Naive thymus-derived CD4-positive, alpha-beta T cell (primary cell): ENCODE data around the gene DDX25. TPM values are rescaled to one million over a fixed set of nuclear protein-coding genes. Genes with fewer than 3 reads are reported as not detected.
A peak's percentile ranks its signal among the peaks of the same experiment; 100 is the strongest.

Experiments used
- ATAC-seq: fragments of 150-1000 bp; cut with Tn5 transposase; 2 replicates; pipeline ENCODE4 v1.10.0; 2021; ENCODE audit warnings: mild to moderate bottlenecking, moderate library complexity
- CTCF ChIA-PET: fragments of 350-600 bp; sonication (Branson Sonifier 250); formaldehyde crosslinking; loops from one replicate; lab custom pipeline; 2021; ENCODE audit warnings: antibody characterized with exemption; lab: Charles Lee
- POLR2A ChIA-PET: fragments of 350-600 bp; sonication (Branson Sonifier 250); formaldehyde crosslinking; loops from one replicate; lab custom pipeline; 2021; ENCODE audit warnings: antibody characterized with exemption, inconsistent platforms; lab: Charles Lee
- DNase-seq, 9 donors: peaks; one replicate each; pipeline versions ENCODE4 v3.0.0 to v3.0.0-alpha.2; 2020 to 2022; ENCODE audit warnings: mixed read lengths in 1 of 9
- H3K27ac ChIP-seq: one replicate; pipeline ENCODE4 v1.7.0; 2013; ENCODE audit warnings: mild to moderate bottlenecking, low read depth, low read length, moderate library complexity
- H3K27me3 ChIP-seq, 2 donors: one replicate each; pipeline ENCODE4 v1.7.0; 2013; ENCODE audit warnings: low read length in 2 of 2, mild to moderate bottlenecking in 2 of 2, moderate library complexity in 2 of 2; ENCODE audit not compliant: control insufficient read depth in 2 of 2, insufficient read depth in 2 of 2
- H3K36me3 ChIP-seq, 3 experiments: 1 replicate in 2 of 3; 2 replicates in 1 of 3; pipeline ENCODE4 v1.7.0; 2013; ENCODE audit warnings: low read length in 3 of 3, mild to moderate bottlenecking in 3 of 3, moderate library complexity in 1 of 3; ENCODE audit not compliant: insufficient read depth in 3 of 3, control insufficient read depth in 2 of 3
- H3K4me1 ChIP-seq, 2 donors: one replicate each; pipeline ENCODE4 v1.7.0; 2013; ENCODE audit warnings: low read length in 2 of 2, mild to moderate bottlenecking in 2 of 2, moderate library complexity in 1 of 2; ENCODE audit not compliant: control insufficient read depth in 2 of 2, insufficient read depth in 2 of 2
- H3K4me3 ChIP-seq: 2 replicates; pipeline ENCODE4 v1.7.0; 2013; ENCODE audit warnings: mild to moderate bottlenecking, low read length
- H3K9me3 ChIP-seq, 3 experiments: 1 replicate in 2 of 3; 2 replicates in 1 of 3; pipeline ENCODE4 v1.7.0; 2013; ENCODE audit warnings: low read length in 3 of 3; ENCODE audit not compliant: control insufficient read depth in 2 of 3
- H3K27ac Mint-ChIP-seq, 9 donors: one replicate each; pipeline ENCODE4 v1.8.0; 2020 to 2022; ENCODE audit warnings: mixed read lengths in 9 of 9, mild to moderate bottlenecking in 8 of 9, moderate library complexity in 5 of 9, inconsistent platforms in 2 of 9
- H3K27me3 Mint-ChIP-seq, 5 donors: one replicate each; pipeline ENCODE4 v1.8.0; 2021 to 2022; ENCODE audit warnings: mixed read lengths in 5 of 5, mild to moderate bottlenecking in 1 of 5
- H3K36me3 Mint-ChIP-seq, 5 donors: one replicate each; pipeline ENCODE4 v1.8.0; 2020 to 2022; ENCODE audit warnings: mixed read lengths in 5 of 5, mild to moderate bottlenecking in 3 of 5, inconsistent platforms in 1 of 5
- H3K4me1 Mint-ChIP-seq, 7 donors: one replicate each; pipeline ENCODE4 v1.8.0; 2020 to 2022; ENCODE audit warnings: mixed read lengths in 7 of 7, mild to moderate bottlenecking in 3 of 7, inconsistent platforms in 1 of 7
- H3K4me3 Mint-ChIP-seq, 10 donors: one replicate each; pipeline ENCODE4 v1.8.0; 2020 to 2022; ENCODE audit warnings: mild to moderate bottlenecking in 10 of 10, mixed read lengths in 10 of 10, moderate library complexity in 6 of 10, inconsistent platforms in 2 of 10
- H3K9me3 Mint-ChIP-seq, 11 donors: one replicate each; pipeline ENCODE4 v1.8.0; 2020 to 2022; ENCODE audit warnings: mixed read lengths in 11 of 11, mild to moderate bottlenecking in 4 of 11, inconsistent platforms in 1 of 11, moderate library complexity in 1 of 11
- intact Hi-C, 2 donors: fragments of 100-400 bp; cut with micrococcal nuclease; formaldehyde crosslinking; loops; one replicate each; pipeline ENCODE4 v1.15.1; 2023
- polyA plus RNA-seq, 2 donors: library from polyadenylated mRNA; unstranded; fragments of 300-500 nt; fragmentation: Illumina TruSeq; gene quantifications; one replicate each; pipeline ENCODE4 v1.2.3, GENCODE V29; 2021
- total RNA-seq, 6 experiments: library from RNA in 5 of 6; stranded (reverse) in 5 of 6; gene quantifications; 1 replicate in 5 of 6; 2 replicates in 1 of 6; pipeline ENCODE4 v1.2.3 and lab custom pipeline; 2021 to 2026

Gene DDX25
- total and polyA plus RNA-seq, 7 experiments from 2014 or later: 0.02 to 0.05 TPM; not detected in 5

GRCh38 chr11:125916683-125917347, 12.5 kb downstream of the DDX25 start:
- no peaks in the 10 kb centered on the region for H3K4me1 Mint-ChIP-seq
- peaks cover 19 to 53% (median 24%) of the 10 kb centered on the region in 5 donors for H3K27me3 Mint-ChIP-seq
- POLR2A ChIA-PET: interaction anchor here (0.5 kb wide), 1 partner anchor 13 kb away, joined by 5 read pairs; no protein-coding TSS in a partner anchor
- H3K27me3 ChIP-seq: no peaks in the 10 kb centered on the region
- no peak overlapping the region for H3K4me3 Mint-ChIP-seq
- CTCF ChIA-PET: interaction anchor here (1.1 to 1.2 kb wide), 2 partner anchors 277 to 278 kb away, joined by 3 to 5 read pairs; no protein-coding TSS in a partner anchor
- DNase-seq (no peak), ATAC-seq (no peak)
- no peaks in the 10 kb centered on the region for H3K36me3 Mint-ChIP-seq
- H3K4me3 ChIP-seq: no peak overlapping the region
- H3K9me3 ChIP-seq: no peaks in the 10 kb centered on the region
- no peaks in the 10 kb centered on the region for H3K4me1 ChIP-seq
- no peaks in the 10 kb centered on the region for H3K9me3 Mint-ChIP-seq
- no peak overlapping the region for H3K27ac Mint-ChIP-seq
- intact Hi-C loops: no loop called here
- no peaks in the 10 kb centered on the region for H3K36me3 ChIP-seq
- no peak overlapping the region for H3K27ac ChIP-seq

- Histone ChIP-seq H3K27ac (no peak overlapping the region), H3K9me3 (no peaks in the 10 kb centered on the region), H3K4me1 (no peaks in the 10 kb centered on the region), H3K27me3 (no peaks in the 10 kb centered on the region), H3K4me3 (no peak overlapping the region), H3K36me3 (no peaks in the 10 kb centered on the region)
- DNase-seq (no peak), ATAC-seq (no peak)
- no peak overlapping the region for H3K27ac Mint-ChIP-seq
- H3K4me1 Mint-ChIP-seq: peaks cover 0 to 2% (median 0%) of the 10 kb centered on the region in 7 donors
- H3K4me3 Mint-ChIP-seq: no peak overlapping the region
- intact Hi-C loops: no loop called here
- no peaks in the 10 kb centered on the region for H3K9me3 Mint-ChIP-seq
- H3K27me3 Mint-ChIP-seq: peaks cover 17 to 54% (median 20%) of the 10 kb centered on the region in 5 donors
- POLR2A ChIA-PET: no interaction called here
- no peaks in the 10 kb centered on the region for H3K36me3 Mint-ChIP-seq
- CTCF ChIA-PET: interaction anchor here (1.0 to 1.2 kb wide), 2 partner anchors 21 to 276 kb away, joined by 3 to 5 read pairs; no protein-coding TSS in a partner anchor
Measured at GRCh38 chr11:125918140-125918840, 14.0 kb downstream of the DDX25 start.

GRCh38 chr11:125921042-125921441, 16.7 kb downstream of the DDX25 start:
- ChIA-PET CTCF (interaction anchor here (1.0 to 1.6 kb wide), 3 partner anchors 11 to 273 kb away, joined by 4 to 13 read pairs (median 4); partner anchors contain the start of gene PUS3), POLR2A (interaction anchor here (0.7 kb wide), 1 partner anchor 417 kb away, joined by 3 read pairs; no protein-coding TSS in a partner anchor)
- H3K4me3 Mint-ChIP-seq: no peak overlapping the region
- intact Hi-C loops: no loop called here
- Histone ChIP-seq H3K27me3 (no peaks in the 10 kb centered on the region), H3K4me3 (no peak overlapping the region), H3K4me1 (no peaks in the 10 kb centered on the region), H3K36me3 (no peaks in the 10 kb centered on the region), H3K27ac (no peak overlapping the region), H3K9me3 (no peaks in the 10 kb centered on the region)
- H3K27me3 Mint-ChIP-seq: peaks cover 12 to 42% (median 19%) of the 10 kb centered on the region in 5 donors
- no peak for ATAC-seq
- no peaks in the 10 kb centered on the region for H3K9me3 Mint-ChIP-seq
- no peak for DNase-seq
- no peaks in the 10 kb centered on the region for H3K36me3 Mint-ChIP-seq
- H3K4me1 Mint-ChIP-seq: peaks cover 0 to 4% (median 0%) of the 10 kb centered on the region in 7 donors
- H3K27ac Mint-ChIP-seq: no peak overlapping the region

- H3K36me3 Mint-ChIP-seq: no peaks in the 10 kb centered on the region
- H3K27ac ChIP-seq: no peak overlapping the region
- peaks cover 13 to 40% (median 19%) of the 10 kb centered on the region in 5 donors for H3K27me3 Mint-ChIP-seq
- no peak overlapping the region for H3K4me3 Mint-ChIP-seq
- H3K27me3 ChIP-seq: no peaks in the 10 kb centered on the region
- no peaks in the 10 kb centered on the region for H3K4me1 ChIP-seq
- no peak overlapping the region for H3K4me3 ChIP-seq
- ATAC-seq: no peak
- no peak overlapping the region for H3K27ac Mint-ChIP-seq
- no peaks in the 10 kb centered on the region for H3K9me3 Mint-ChIP-seq
- ChIA-PET CTCF (interaction anchor here (0.6 to 1.7 kb wide), 6 partner anchors 12 to 559 kb away, joined by 4 to 13 read pairs (median 4); partner anchors contain the start of gene PUS3), POLR2A (no interaction called here)
- no peaks in the 10 kb centered on the region for H3K36me3 ChIP-seq
- no peak for DNase-seq
- intact Hi-C loops: loop anchor here in 1 of 2 donors (2.0 kb wide), 1 partner anchor 347 kb away; the partner anchor contains the start of genes FOXRED1 and SRPRA
- peaks cover 0 to 4% (median 0%) of the 10 kb centered on the region in 7 donors for H3K4me1 Mint-ChIP-seq
- no peaks in the 10 kb centered on the region for H3K9me3 ChIP-seq
Measured at GRCh38 chr11:125922156-125922555, 17.8 kb downstream of the DDX25 start.

GRCh38 chr11:125923012-125923579, 18.8 kb downstream of the DDX25 start:
- H3K27me3 ChIP-seq: no peaks in the 10 kb centered on the region
- H3K4me3 ChIP-seq: no peak overlapping the region
- ChIA-PET CTCF (interaction anchor here (0.6 to 3.6 kb wide), 5 partner anchors 17 to 543 kb away, joined by 3 to 30 read pairs (median 3); no protein-coding TSS in a partner anchor), POLR2A (interaction anchor here (0.7 kb wide), 1 partner anchor 558 kb away, joined by 3 read pairs; no protein-coding TSS in a partner anchor)
- ATAC-seq: peak; percentile 71
- H3K27me3 Mint-ChIP-seq: peaks cover 14 to 35% (median 19%) of the 10 kb centered on the region in 5 donors
- H3K4me1 ChIP-seq: no peaks in the 10 kb centered on the region
- H3K9me3 ChIP-seq: no peaks in the 10 kb centered on the region
- no peaks in the 10 kb centered on the region for H3K9me3 Mint-ChIP-seq
- H3K4me3 Mint-ChIP-seq: no peak overlapping the region
- peak in 8 of 9 donors; percentile 39 to 65 (median 60) for DNase-seq
- H3K27ac Mint-ChIP-seq: no peak overlapping the region
- no peaks in the 10 kb centered on the region for H3K36me3 ChIP-seq
- H3K36me3 Mint-ChIP-seq: no peaks in the 10 kb centered on the region
- H3K27ac ChIP-seq: no peak overlapping the region
- intact Hi-C loops: loop anchor here (1.0 to 2.0 kb wide), 2 partner anchors 271 to 346 kb away; partner anchors contain the start of genes FOXRED1 (in 1 of the 2) and SRPRA (in 1 of the 2)
- peaks cover 0 to 4% (median 0%) of the 10 kb centered on the region in 7 donors for H3K4me1 Mint-ChIP-seq

- Histone ChIP-seq H3K27me3 (no peaks in the 10 kb centered on the region), H3K9me3 (no peaks in the 10 kb centered on the region), H3K36me3 (no peaks in the 10 kb centered on the region), H3K27ac (no peak overlapping the region), H3K4me3 (no peak overlapping the region), H3K4me1 (no peaks in the 10 kb centered on the region)
- Mint-ChIP-seq H3K36me3 (no peaks in the 10 kb centered on the region), H3K4me3 (no peak overlapping the region), H3K4me1 (peaks cover 0 to 4% (median 0%) of the 10 kb centered on the region in 7 donors), H3K27me3 (peaks cover 11 to 29% (median 18%) of the 10 kb centered on the region in 5 donors), H3K27ac (no peak overlapping the region), H3K9me3 (no peaks in the 10 kb centered on the region)
- intact Hi-C loops: loop anchor here (1.0 to 2.0 kb wide), 2 partner anchors 271 to 345 kb away; partner anchors contain the start of genes FOXRED1 (in 1 of the 2) and SRPRA (in 1 of the 2)
- ATAC-seq (no peak), DNase-seq (no peak)
- POLR2A ChIA-PET: interaction anchor here (0.7 kb wide), 1 partner anchor 557 kb away, joined by 3 read pairs; no protein-coding TSS in a partner anchor
- CTCF ChIA-PET: interaction anchor here (1.3 to 3.6 kb wide), 4 partner anchors 17 to 543 kb away, joined by 3 to 30 read pairs (median 4); no protein-coding TSS in a partner anchor
Measured at GRCh38 chr11:125923633-125924032, 19.3 kb downstream of the DDX25 start.
